SK-N-SH (cell line): Measurements from ENCODE around the gene SLC43A3. TPM values are rescaled to one million over a fixed set of nuclear protein-coding genes. Genes with fewer than 3 reads are reported as not detected.

Experiments used
- CTCF ChIA-PET: fragments of 300-600, 350-600 bp; formaldehyde crosslinking; extraction: SDS; loops from one replicate; lab custom pipeline; 2021; lab: Yijun Ruan, JAX
- POLR2A ChIA-PET: fragments of 350-600 bp; sonication (Branson Sonifier 250); formaldehyde crosslinking; extraction: SDS; loops from one replicate; lab custom pipeline; 2020; ENCODE audit warnings: antibody characterized with exemption, inconsistent platforms; lab: Yijun Ruan, JAX
- DNase-seq: peaks from one replicate; pipeline ENCODE4 v3.0.0; 2012
- H2AFZ ChIP-seq: fragments of 200-600 bp; sonication (generic); 2 replicates; pipeline ENCODE4 v1.8.1; 2016; ENCODE audit warnings: antibody characterized with exemption, mild to moderate bottlenecking, low read depth
- H3F3A ChIP-seq: fragments of 200-600 bp; sonication (generic); replicated peaks from 2 replicates; pipeline ENCODE3; 2016; ENCODE audit warnings: antibody characterized with exemption, mild to moderate bottlenecking; ENCODE audit not compliant: insufficient read depth
- H3K27ac ChIP-seq, 2 experiments: fragments of 200-500 bp in 1 of 2; fragments of 200-600 bp in 1 of 2; sonication (Bioruptor generic) in 1 of 2; sonication (generic), shearing (Covaris generic) in 1 of 2; 2 replicates each; pipeline versions ENCODE4 v1.5.1 to v1.6.1; 2014 to 2016; ENCODE audit warnings: low read depth in 2 of 2, inconsistent platforms in 1 of 2, low read length in 1 of 2, mild to moderate bottlenecking in 1 of 2, mixed read lengths in 1 of 2
- H3K27me3 ChIP-seq: fragments of 200-600 bp; sonication (generic), shearing (Covaris generic); 2 replicates; pipeline ENCODE4 v1.6.1; 2016; ENCODE audit warnings: mixed run types; ENCODE audit not compliant: insufficient read depth
- H3K36me3 ChIP-seq, 2 experiments: fragments of 200-500 bp in 1 of 2; fragments of 200-600 bp in 1 of 2; sonication (Bioruptor generic) in 1 of 2; sonication (generic) in 1 of 2; replicated peaks in 1 of 2; 2 replicates each; pipeline versions ENCODE3 to v1.5.1; 2014 to 2016; ENCODE audit warnings: low read length in 1 of 2, mild to moderate bottlenecking in 1 of 2; ENCODE audit not compliant: insufficient read depth in 2 of 2, control insufficient read depth in 1 of 2
- H3K4me1 ChIP-seq, 2 experiments: fragments of 200-500 bp in 1 of 2; fragments of 200-600 bp in 1 of 2; sonication (Bioruptor generic) in 1 of 2; sonication (generic), shearing (Covaris generic) in 1 of 2; 2 replicates each; pipeline versions ENCODE4 v1.5.1 to v1.6.1; 2014 to 2016; ENCODE audit warnings: low read depth in 1 of 2, low read length in 1 of 2, mixed run types in 1 of 2; ENCODE audit not compliant: insufficient read depth in 2 of 2, control insufficient read depth in 1 of 2
- H3K4me2 ChIP-seq: fragments of 200-600 bp; sonication (generic), shearing (Covaris generic); 2 replicates; pipeline ENCODE4 v1.6.1; 2017; ENCODE audit warnings: mixed run types
- H3K4me3 ChIP-seq, 2 experiments: fragments of 200-500 bp in 1 of 2; fragments of 200-600 bp in 1 of 2; sonication (Bioruptor generic) in 1 of 2; sonication (generic), shearing (Covaris generic) in 1 of 2; 2 replicates each; pipeline versions ENCODE4 v1.5.1 to v1.8.1; 2014 to 2016; ENCODE audit warnings: low read depth in 2 of 2, inconsistent platforms in 1 of 2, low read length in 1 of 2, mild to moderate bottlenecking in 1 of 2, mixed read lengths in 1 of 2, moderate library complexity in 1 of 2
- H3K79me2 ChIP-seq: fragments of 200-600 bp; sonication (generic); 2 replicates; pipeline ENCODE4 v1.8.1; 2017; ENCODE audit warnings: mild to moderate bottlenecking; ENCODE audit not compliant: insufficient read depth
- H3K9ac ChIP-seq: fragments of 200-600 bp; sonication (generic); 2 replicates; pipeline ENCODE4 v1.6.1; 2017; ENCODE audit warnings: mixed run types
- H3K9me2 ChIP-seq: fragments of 200-600 bp; sonication (generic); 2 replicates; pipeline ENCODE4 v1.6.1; 2017; ENCODE audit warnings: mixed run types
- H3K9me3 ChIP-seq: fragments of 200-600 bp; sonication (generic); 2 replicates; pipeline ENCODE4 v1.6.1; 2017; ENCODE audit warnings: mixed run types, mild to moderate bottlenecking, moderate library complexity
- H4K20me1 ChIP-seq: fragments of 200-600 bp; sonication (generic); 2 replicates; pipeline ENCODE4 v1.6.1; 2017; ENCODE audit warnings: mild to moderate bottlenecking, mixed run types; ENCODE audit not compliant: insufficient read depth
- CHD2 ChIP-seq: fragments of 150-350 bp; IDR thresholded peaks from 2 replicates; pipeline ENCODE4 v1.6.1; 2018; ENCODE audit warnings: low read length; ENCODE audit not compliant: partially characterized antibody
- ELF1 ChIP-seq: IDR thresholded peaks from 2 replicates; pipeline ENCODE4 v1.4.0; 2012
- EZH2phosphoT487 ChIP-seq: fragments of 200-600 bp; sonication (generic); IDR thresholded peaks from 2 replicates; pipeline ENCODE4 v1.6.1; 2017; ENCODE audit warnings: low read depth, mixed run types, mild to moderate bottlenecking, antibody characterized with exemption, moderate library complexity, borderline replicate concordance
- FOSL2 ChIP-seq: IDR thresholded peaks from 2 replicates; pipeline ENCODE4 v1.4.0; 2012; ENCODE audit warnings: low read depth, mild to moderate bottlenecking, moderate library complexity, borderline replicate concordance
- FOXM1 ChIP-seq: IDR thresholded peaks from 2 replicates; pipeline ENCODE4 v1.4.0; 2012; ENCODE audit warnings: low read depth, mild to moderate bottlenecking
- GABPA ChIP-seq: IDR thresholded peaks from 2 replicates; pipeline ENCODE4 v1.4.0; 2012; ENCODE audit warnings: low read depth, mild to moderate bottlenecking
- JUND ChIP-seq: IDR thresholded peaks from 2 replicates; pipeline ENCODE4 v1.4.0; 2012
- MXI1 ChIP-seq: IDR thresholded peaks from 2 replicates; pipeline ENCODE4 v1.6.1; 2012; ENCODE audit warnings: mild to moderate bottlenecking, low read depth, low read length, improper control_type of control experiment
- POLR2AphosphoS5 ChIP-seq: IDR thresholded peaks from 2 replicates; pipeline ENCODE4 v1.6.1; 2012; ENCODE audit warnings: low read depth, low read length
- RAD21 ChIP-seq: IDR thresholded peaks from 2 replicates; pipeline ENCODE4 v1.6.1; 2012; ENCODE audit warnings: mild to moderate bottlenecking, low read length
- RFX5 ChIP-seq: IDR thresholded peaks from 2 replicates; pipeline ENCODE4 v1.6.1; 2012; ENCODE audit warnings: mild to moderate bottlenecking, improper control_type of control experiment, low read length
- RXRA ChIP-seq: IDR thresholded peaks from 2 replicates; pipeline ENCODE4 v1.4.0; 2012; ENCODE audit warnings: low read depth, mild to moderate bottlenecking, borderline replicate concordance
- SIN3A ChIP-seq: IDR thresholded peaks from 2 replicates; pipeline ENCODE4 v1.6.1; 2012; ENCODE audit warnings: low read depth, mild to moderate bottlenecking, low read length, moderate library complexity, borderline replicate concordance
- TAF1 ChIP-seq: IDR thresholded peaks from 2 replicates; pipeline ENCODE4 v1.6.1; 2012; ENCODE audit warnings: low read depth, mild to moderate bottlenecking, low read length, moderate library complexity, borderline replicate concordance
- TCF12 ChIP-seq: IDR thresholded peaks from 2 replicates; pipeline ENCODE4 v1.4.0; 2012
- TEAD4 ChIP-seq: IDR thresholded peaks from 2 replicates; pipeline ENCODE4 v1.4.0; 2012; ENCODE audit warnings: mild to moderate bottlenecking, borderline replicate concordance; ENCODE audit not compliant: insufficient read depth
- USF2 ChIP-seq: fragments of 150-350 bp; IDR thresholded peaks from 2 replicates; pipeline ENCODE4 v1.6.1; 2017; ENCODE audit warnings: antibody characterized with exemption, low read length, low read depth, borderline replicate concordance
- YY1 ChIP-seq: IDR thresholded peaks from 2 replicates; pipeline ENCODE4 v1.4.0; 2012; ENCODE audit warnings: low read depth, mild to moderate bottlenecking
- ZBTB33 ChIP-seq: IDR thresholded peaks from 2 replicates; pipeline ENCODE4 v1.4.0; 2012; ENCODE audit warnings: low read depth, borderline replicate concordance
- WGBS: methylation state at CpG from one replicate; pipeline ENCODE4 v1.1.6; 2017; ENCODE audit warnings: low lambda C conversion rate; 5-methylcytosine and 5-hydroxymethylcytosine counted together
- polyA plus RNA-seq, 3 experiments: library from polyadenylated mRNA; depleted of rRNA; stranded (reverse); fragments of >200 nt; gene quantifications; 2 replicates each; pipeline ENCODE4 v1.2.3, GENCODE V29; 2012

SLC43A3 gene
- polyA plus RNA-seq, 1 of the 3 experiments (the other 2 are of a cell fraction), result 4.1 TPM

DNA sequence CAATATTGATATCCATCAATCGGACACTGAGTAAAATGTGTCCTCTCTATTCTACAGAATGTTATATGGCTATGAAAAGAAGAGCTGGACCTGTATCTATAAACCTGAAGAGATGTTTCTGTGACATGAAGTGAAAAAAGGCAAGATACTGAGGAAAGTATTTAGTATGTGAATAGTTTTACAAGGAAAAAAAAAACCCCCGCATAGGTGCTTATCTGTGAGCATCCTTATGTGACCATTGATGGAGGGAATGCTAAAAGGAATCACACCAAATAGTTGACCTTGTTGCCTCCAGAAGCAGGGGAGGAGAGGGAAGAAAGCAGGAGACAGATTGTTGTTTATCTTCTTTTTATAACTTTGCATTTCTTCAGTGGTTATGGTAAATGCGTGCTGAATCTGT is 35.8 kb downstream of the SLC43A3 start:
- Histone ChIP-seq H4K20me1 (no peaks in the 10 kb centered on the region), H3K36me3 (no peaks in the 10 kb centered on the region), H3K4me3 (no peak overlapping the region), H3K79me2 (no peaks in the 10 kb centered on the region), H3F3A (no peaks in the 10 kb centered on the region), H3K9me3 (no peaks in the 10 kb centered on the region), H2AFZ (no peak overlapping the region), H3K4me1 (no peaks in the 10 kb centered on the region; a peak in 1 of 4 replicates), H3K9ac (no peak overlapping the region), H3K27ac (no peak overlapping the region), H3K9me2 (no peaks in the 10 kb centered on the region), H3K27me3 (peaks cover 8% of the 10 kb centered on the region; the same call in 1 of the 2 replicates), H3K4me2 (no peak overlapping the region)
- ChIA-PET CTCF (interaction anchor here (1.2 kb wide), 1 partner anchor 67 kb away, joined by 5 read pairs; no protein-coding TSS in a partner anchor), POLR2A (no interaction called here)
- WGBS, result 52% methylated on average over 3 of the region's 3 CpGs
- TF ChIP-seq FOSL2 (no peak), TCF12 (no peak), CHD2 (no peak), EZH2phosphoT487 (no peak), RFX5 (no peak), ELF1 (no peak)
- no peak for DNase-seq

GRCh38 chr11:57390535-57390934 is 36.4 kb downstream of the SLC43A3 start, which contains the start of gene PRG2:
Gene PRG2 (minus strand): TSS chr11:57390650. CDS start chr11:57389944, 706 bp downstream.
- Histone ChIP-seq H3K27me3 (peaks cover 14% of the 10 kb centered on the region; the same call in 1 of the 2 replicates), H3F3A (no peaks in the 10 kb centered on the region), H3K79me2 (no peaks in the 10 kb centered on the region), H4K20me1 (no peaks in the 10 kb centered on the region), H3K9me3 (no peaks in the 10 kb centered on the region), H3K36me3 (no peaks in the 10 kb centered on the region), H3K9me2 (no peaks in the 10 kb centered on the region), H3K9ac (no peak within 1 kb of the TSS)
- POLR2A ChIA-PET, result no interaction called here
- no peak for DNase-seq
- TF ChIP-seq TAF1 (no peak), FOXM1 (no peak), POLR2AphosphoS5 (no peak), USF2 (no peak), TEAD4 (no peak), GABPA (no peak), MXI1 (no peak), ZBTB33 (no peak), RXRA (no peak), YY1 (no peak), SIN3A (no peak), RAD21 (no peak), JUND (no peak)
- TF ChIP-seq, all 33 proteins: peak for 0
- no peaks in the 10 kb centered on the region; a peak in 1 of 4 replicates for H3K4me1 ChIP-seq
- no peak within 1 kb of the TSS for H3K27ac ChIP-seq
- CTCF ChIA-PET, result interaction anchor here (1.2 kb wide), 1 partner anchor 67 kb away, joined by 5 read pairs; no protein-coding TSS in a partner anchor
- 30% methylated on average over 2 of the region's 2 CpGs for WGBS
- H3K4me3 ChIP-seq, result no peak within 1 kb of the TSS
- H2AFZ ChIP-seq, result no peak within 1 kb of the TSS
- no peak within 1 kb of the TSS for H3K4me2 ChIP-seq
